ENCODE data around the gene WDR64.

WDR64 gene

GRCh38 chr1:241716915-241717656, 65.0 kb downstream of the WDR64 start:
- Histone ChIP-seq H3K79me1 (ENCODE audit: low read depth, low read length) (no peaks in the 10 kb centered on the region), H3K4me2 (ENCODE audit: insufficient read depth, low read length, poor library complexity, severe bottlenecking) (no peak overlapping the region), H3K4ac (ENCODE audit: low read length) (no peak overlapping the region), H3K4me1 (ENCODE audit: control insufficient read depth in 2 of 2, insufficient read depth in 1 of 2, low read depth in 1 of 2, low read length in 2 of 2) (no peaks in the 10 kb centered on the region), H2AK5ac (ENCODE audit: low read depth, low read length) (no peak overlapping the region), H2BK120ac (ENCODE audit: low read depth, low read length) (no peak overlapping the region), H3K9ac (ENCODE audit: low read depth, low read length, poor library complexity) (no peak overlapping the region), H4K8ac (ENCODE audit: low read depth, low read length) (no peak overlapping the region), H3K9me3 (replicated peaks in 1 of 2; ENCODE audit: control insufficient read depth in 2 of 2, insufficient read depth in 1 of 2, low read depth in 1 of 2, low read length in 2 of 2) (no peaks in the 10 kb centered on the region), H2BK15ac (ENCODE audit: low read length) (no peak overlapping the region), H2AFZ (ENCODE audit: low read length) (no peak overlapping the region), H3K36me3 (replicated peaks in 1 of 2; ENCODE audit: control insufficient read depth in 2 of 2, insufficient read depth in 2 of 2, low read length in 2 of 2) (no peaks in the 10 kb centered on the region), H2BK12ac (ENCODE audit: low read length) (no peak overlapping the region), H3K14ac (ENCODE audit: low read length) (no peak overlapping the region), H3K18ac (ENCODE audit: low read length) (no peak overlapping the region), H3K23ac (ENCODE audit: low read depth, low read length, poor library complexity) (no peak overlapping the region), H3K27ac (replicated peaks; ENCODE audit: low read length) (no peak overlapping the region), H3K4me3 (ENCODE audit: low read length in 2 of 2) (no peak overlapping the region), H3K27me3 (ENCODE audit: control insufficient read depth in 3 of 3, insufficient read depth in 3 of 3, low read depth in 1 of 3, low read length in 3 of 3) (no peaks in the 10 kb centered on the region), H2BK5ac (ENCODE audit: low read length) (no peak overlapping the region), H4K91ac (ENCODE audit: low read depth, low read length, poor library complexity) (no peak overlapping the region)
- DNase-seq (ENCODE audit: low spot score): no peak
- WGBS, 2 donors (ENCODE audit: extremely low coverage in 2 of 2, insufficient read length in 2 of 2, insufficient replicate concordance in 1 of 2): no CpG with 5 or more reads among the region's 6 CpGs

GRCh38 chr1:241717975-241718374, 65.9 kb downstream of the WDR64 start:
- H3K79me1 ChIP-seq (ENCODE audit: low read depth, low read length): no peaks in the 10 kb centered on the region
- no peak overlapping the region for H3K23ac ChIP-seq (ENCODE audit: low read depth, low read length, poor library complexity)
- no peak overlapping the region for H4K91ac ChIP-seq (ENCODE audit: low read depth, low read length, poor library complexity)
- H3K27me3 ChIP-seq (ENCODE audit: control insufficient read depth in 3 of 3, insufficient read depth in 3 of 3, low read depth in 1 of 3, low read length in 3 of 3): no peaks in the 10 kb centered on the region
- no peak overlapping the region for H3K14ac ChIP-seq (ENCODE audit: low read length)
- no peak overlapping the region for H2BK12ac ChIP-seq (ENCODE audit: low read length)
- H4K8ac ChIP-seq (ENCODE audit: low read depth, low read length): no peak overlapping the region
- H3K36me3 ChIP-seq (replicated peaks in 1 of 2; ENCODE audit: control insufficient read depth in 2 of 2, insufficient read depth in 2 of 2, low read length in 2 of 2): no peaks in the 10 kb centered on the region
- no peak overlapping the region for H2BK15ac ChIP-seq (ENCODE audit: low read length)
- H3K4ac ChIP-seq (ENCODE audit: low read length): no peak overlapping the region
- H2AK5ac ChIP-seq (ENCODE audit: low read depth, low read length): no peak overlapping the region
- H2BK120ac ChIP-seq (ENCODE audit: low read depth, low read length): no peak overlapping the region
- no peak overlapping the region for H3K27ac ChIP-seq (replicated peaks; ENCODE audit: low read length)
- no peak for DNase-seq (ENCODE audit: low spot score)
- H3K9ac ChIP-seq (ENCODE audit: low read depth, low read length, poor library complexity): no peak overlapping the region
- no peak overlapping the region for H3K18ac ChIP-seq (ENCODE audit: low read length)
- H3K9me3 ChIP-seq (replicated peaks in 1 of 2; ENCODE audit: control insufficient read depth in 2 of 2, insufficient read depth in 1 of 2, low read depth in 1 of 2, low read length in 2 of 2): no peaks in the 10 kb centered on the region
- no peak overlapping the region for H3K4me2 ChIP-seq (ENCODE audit: insufficient read depth, low read length, poor library complexity, severe bottlenecking)
- H2BK5ac ChIP-seq (ENCODE audit: low read length): no peak overlapping the region
- H3K4me1 ChIP-seq (ENCODE audit: control insufficient read depth in 2 of 2, insufficient read depth in 1 of 2, low read depth in 1 of 2, low read length in 2 of 2): no peaks in the 10 kb centered on the region
- no CpG with 5 or more reads among the region's 5 CpGs for WGBS, 2 donors (ENCODE audit: extremely low coverage in 2 of 2, insufficient read length in 2 of 2, insufficient replicate concordance in 1 of 2)
- H2AFZ ChIP-seq (ENCODE audit: low read length): no peak overlapping the region
- no peak overlapping the region for H3K4me3 ChIP-seq (ENCODE audit: low read length in 2 of 2)

GRCh38 chr1:241721011-241721410, 68.9 kb downstream of the WDR64 start:
- H2BK15ac ChIP-seq (ENCODE audit: low read length): no peak overlapping the region
- H3K27me3 ChIP-seq (ENCODE audit: control insufficient read depth in 3 of 3, insufficient read depth in 3 of 3, low read depth in 1 of 3, low read length in 3 of 3): no peaks in the 10 kb centered on the region
- H3K4me2 ChIP-seq (ENCODE audit: insufficient read depth, low read length, poor library complexity, severe bottlenecking): no peak overlapping the region
- no peak overlapping the region for H2BK120ac ChIP-seq (ENCODE audit: low read depth, low read length)
- H4K8ac ChIP-seq (ENCODE audit: low read depth, low read length): no peak overlapping the region
- no peak overlapping the region for H2AFZ ChIP-seq (ENCODE audit: low read length)
- no peak overlapping the region for H2BK5ac ChIP-seq (ENCODE audit: low read length)
- H2BK12ac ChIP-seq (ENCODE audit: low read length): no peak overlapping the region
- no peaks in the 10 kb centered on the region for H3K79me1 ChIP-seq (ENCODE audit: low read depth, low read length)
- H3K9ac ChIP-seq (ENCODE audit: low read depth, low read length, poor library complexity): no peak overlapping the region
- no peak overlapping the region for H3K27ac ChIP-seq (replicated peaks; ENCODE audit: low read length)
- H3K36me3 ChIP-seq (replicated peaks in 1 of 2; ENCODE audit: control insufficient read depth in 2 of 2, insufficient read depth in 2 of 2, low read length in 2 of 2): no peaks in the 10 kb centered on the region
- no peak overlapping the region for H3K23ac ChIP-seq (ENCODE audit: low read depth, low read length, poor library complexity)
- no peak for DNase-seq (ENCODE audit: low spot score)
- H3K4me1 ChIP-seq (ENCODE audit: control insufficient read depth in 2 of 2, insufficient read depth in 1 of 2, low read depth in 1 of 2, low read length in 2 of 2): no peaks in the 10 kb centered on the region
- no peak overlapping the region for H2AK5ac ChIP-seq (ENCODE audit: low read depth, low read length)
- no peak overlapping the region for H3K18ac ChIP-seq (ENCODE audit: low read length)
- no peak overlapping the region for H3K14ac ChIP-seq (ENCODE audit: low read length)
- no peaks in the 10 kb centered on the region for H3K9me3 ChIP-seq (replicated peaks in 1 of 2; ENCODE audit: control insufficient read depth in 2 of 2, insufficient read depth in 1 of 2, low read depth in 1 of 2, low read length in 2 of 2)
- no peak overlapping the region for H3K4ac ChIP-seq (ENCODE audit: low read length)
- WGBS, 2 donors (ENCODE audit: extremely low coverage in 2 of 2, insufficient read length in 2 of 2, insufficient replicate concordance in 1 of 2): no CpG with 5 or more reads among the region's 3 CpGs
- no peak overlapping the region for H4K91ac ChIP-seq (ENCODE audit: low read depth, low read length, poor library complexity)
- H3K4me3 ChIP-seq (ENCODE audit: low read length in 2 of 2): no peak overlapping the region

- no peak overlapping the region for H3K23ac ChIP-seq (ENCODE audit: low read depth, low read length, poor library complexity)
- WGBS, 2 donors (ENCODE audit: extremely low coverage in 2 of 2, insufficient read length in 2 of 2, insufficient replicate concordance in 1 of 2): no CpG with 5 or more reads among the region's 4 CpGs
Measured at GRCh38 chr1:241722947-241723346, 70.9 kb downstream of the WDR64 start.

More at GRCh38 chr1:241722947-241723346, 70.9 kb downstream of the WDR64 start:
- no peak overlapping the region for H3K4me3 ChIP-seq (ENCODE audit: low read length in 2 of 2)
- H3K4ac ChIP-seq (ENCODE audit: low read length): no peak overlapping the region
- H3K27me3 ChIP-seq (ENCODE audit: control insufficient read depth in 3 of 3, insufficient read depth in 3 of 3, low read depth in 1 of 3, low read length in 3 of 3): no peaks in the 10 kb centered on the region
- H2BK15ac ChIP-seq (ENCODE audit: low read length): no peak overlapping the region
- H2AK5ac ChIP-seq (ENCODE audit: low read depth, low read length): no peak overlapping the region
- H4K91ac ChIP-seq (ENCODE audit: low read depth, low read length, poor library complexity): no peak overlapping the region
- H2BK12ac ChIP-seq (ENCODE audit: low read length): no peak overlapping the region
- H2AFZ ChIP-seq (ENCODE audit: low read length): no peak overlapping the region
- H3K79me1 ChIP-seq (ENCODE audit: low read depth, low read length): no peaks in the 10 kb centered on the region
- H3K27ac ChIP-seq (replicated peaks; ENCODE audit: low read length): no peak overlapping the region
- no peak overlapping the region for H3K9ac ChIP-seq (ENCODE audit: low read depth, low read length, poor library complexity)
- no peak overlapping the region for H3K14ac ChIP-seq (ENCODE audit: low read length)
- H3K9me3 ChIP-seq (replicated peaks in 1 of 2; ENCODE audit: control insufficient read depth in 2 of 2, insufficient read depth in 1 of 2, low read depth in 1 of 2, low read length in 2 of 2): no peaks in the 10 kb centered on the region
- no peak overlapping the region for H3K4me2 ChIP-seq (ENCODE audit: insufficient read depth, low read length, poor library complexity, severe bottlenecking)
- H2BK120ac ChIP-seq (ENCODE audit: low read depth, low read length): no peak overlapping the region
- no peak overlapping the region for H2BK5ac ChIP-seq (ENCODE audit: low read length)
- no peaks in the 10 kb centered on the region for H3K36me3 ChIP-seq (replicated peaks in 1 of 2; ENCODE audit: control insufficient read depth in 2 of 2, insufficient read depth in 2 of 2, low read length in 2 of 2)
- no peak for DNase-seq (ENCODE audit: low spot score)
- H3K18ac ChIP-seq (ENCODE audit: low read length): no peak overlapping the region
- no peak overlapping the region for H4K8ac ChIP-seq (ENCODE audit: low read depth, low read length)
- H3K4me1 ChIP-seq (ENCODE audit: control insufficient read depth in 2 of 2, insufficient read depth in 1 of 2, low read depth in 1 of 2, low read length in 2 of 2): no peaks in the 10 kb centered on the region
